Measurements from ENCODE around the gene TMEM184A.

DNA sequence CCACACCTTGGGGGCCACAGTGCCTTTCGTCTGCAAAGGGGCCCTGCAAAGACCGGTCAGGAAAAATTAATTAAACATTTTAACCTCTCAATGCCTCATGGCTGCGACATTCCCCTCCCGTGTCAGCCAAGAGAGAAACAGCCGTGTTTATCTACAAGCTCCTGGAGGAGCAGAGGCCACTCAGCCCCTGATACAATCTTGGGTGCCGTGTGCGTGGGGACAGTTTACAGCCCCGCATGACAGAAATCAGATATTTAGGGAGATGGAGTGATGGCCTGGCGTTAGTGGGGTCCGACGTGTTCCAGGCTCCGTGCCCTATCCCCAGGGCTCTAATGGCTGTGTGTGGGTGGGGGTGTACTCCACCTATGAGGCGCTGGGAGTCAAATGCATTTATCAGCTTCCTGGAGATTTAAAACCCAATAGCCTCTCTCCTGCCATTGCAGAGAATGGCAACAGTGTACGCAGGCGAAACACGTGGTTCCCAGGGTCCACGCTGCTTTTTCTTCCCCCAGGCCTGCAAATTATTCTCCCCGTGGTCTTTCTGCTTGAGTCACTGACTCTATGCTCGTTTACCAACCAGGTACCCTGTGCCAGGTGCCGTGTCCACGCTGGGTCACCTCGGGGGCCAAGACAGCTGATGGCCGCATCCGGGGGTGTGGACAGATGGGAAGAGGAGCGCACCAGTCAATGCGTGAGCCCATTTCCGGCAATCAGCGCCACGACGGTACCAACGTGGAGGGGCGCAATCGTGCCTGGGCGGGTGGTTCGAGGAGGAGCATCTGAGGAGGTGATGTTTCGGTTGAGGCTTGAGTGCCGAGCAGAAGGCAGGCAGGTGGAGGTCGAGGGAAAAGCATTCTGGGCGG, 40.4 kb upstream of the TMEM184A start:
- TF ChIP-seq, protein P1, sequence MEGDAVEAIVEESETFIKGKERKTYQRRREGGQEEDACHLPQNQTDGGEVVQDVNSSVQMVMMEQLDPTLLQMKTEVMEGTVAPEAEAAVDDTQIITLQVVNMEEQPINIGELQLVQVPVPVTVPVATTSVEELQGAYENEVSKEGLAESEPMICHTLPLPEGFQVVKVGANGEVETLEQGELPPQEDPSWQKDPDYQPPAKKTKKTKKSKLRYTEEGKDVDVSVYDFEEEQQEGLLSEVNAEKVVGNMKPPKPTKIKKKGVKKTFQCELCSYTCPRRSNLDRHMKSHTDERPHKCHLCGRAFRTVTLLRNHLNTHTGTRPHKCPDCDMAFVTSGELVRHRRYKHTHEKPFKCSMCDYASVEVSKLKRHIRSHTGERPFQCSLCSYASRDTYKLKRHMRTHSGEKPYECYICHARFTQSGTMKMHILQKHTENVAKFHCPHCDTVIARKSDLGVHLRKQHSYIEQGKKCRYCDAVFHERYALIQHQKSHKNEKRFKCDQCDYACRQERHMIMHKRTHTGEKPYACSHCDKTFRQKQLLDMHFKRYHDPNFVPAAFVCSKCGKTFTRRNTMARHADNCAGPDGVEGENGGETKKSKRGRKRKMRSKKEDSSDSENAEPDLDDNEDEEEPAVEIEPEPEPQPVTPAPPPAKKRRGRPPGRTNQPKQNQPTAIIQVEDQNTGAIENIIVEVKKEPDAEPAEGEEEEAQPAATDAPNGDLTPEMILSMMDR (IDR thresholded peaks at IDR 0.05): no peak
- TF ChIP-seq POLR2A (IDR thresholded peaks at IDR 0.05): no peak

Measured in thyroid gland (tissue), 4 donors.